Posterior cingulate gyrus (tissue), 11 donors: ENCODE measurements around the gene P2RY8.

Experiments used
- DNase-seq, 10 donors: peaks; one replicate each; pipeline versions ENCODE4 v3.0.0 to v3.0.0-alpha.2; 2020 to 2021; ENCODE audit warnings: mixed read lengths in 3 of 10
- intact Hi-C: fragments of 100-400 bp; cut with DNase I; formaldehyde crosslinking; loops from one replicate; pipeline ENCODE4 v1.15.1; 2023

Gene P2RY8

DNA sequence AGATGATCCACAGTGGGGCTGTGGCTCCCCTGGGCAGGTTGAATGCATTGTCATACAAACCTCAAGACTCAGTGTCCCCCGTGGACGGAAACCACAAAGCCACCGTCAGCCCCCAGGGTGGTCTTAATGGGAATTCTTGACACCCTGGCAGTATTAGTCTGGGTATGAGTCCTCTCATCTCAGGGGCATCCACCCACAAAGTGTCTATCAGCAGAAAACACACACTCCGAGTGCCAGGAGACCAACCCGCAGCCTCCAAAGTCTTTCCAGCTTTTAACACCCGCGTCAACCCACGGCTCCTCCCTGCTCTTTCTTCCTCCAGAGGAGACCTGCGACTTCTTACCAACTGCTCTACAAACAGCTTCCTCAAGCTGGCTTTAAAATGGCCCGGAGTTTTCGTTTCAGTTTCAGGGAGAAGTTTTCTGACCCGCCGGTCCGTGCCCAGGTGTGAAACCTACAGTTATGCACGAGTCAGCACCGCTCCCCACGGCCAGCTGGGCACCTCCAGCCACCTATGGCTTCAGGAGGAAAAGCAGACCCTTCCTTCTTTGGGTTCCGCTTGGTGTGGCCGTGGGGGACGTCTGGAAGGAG is 69.9 kb downstream of the P2RY8 start:
- intact Hi-C loops, result no loop called here
- no peak for DNase-seq

DNA sequence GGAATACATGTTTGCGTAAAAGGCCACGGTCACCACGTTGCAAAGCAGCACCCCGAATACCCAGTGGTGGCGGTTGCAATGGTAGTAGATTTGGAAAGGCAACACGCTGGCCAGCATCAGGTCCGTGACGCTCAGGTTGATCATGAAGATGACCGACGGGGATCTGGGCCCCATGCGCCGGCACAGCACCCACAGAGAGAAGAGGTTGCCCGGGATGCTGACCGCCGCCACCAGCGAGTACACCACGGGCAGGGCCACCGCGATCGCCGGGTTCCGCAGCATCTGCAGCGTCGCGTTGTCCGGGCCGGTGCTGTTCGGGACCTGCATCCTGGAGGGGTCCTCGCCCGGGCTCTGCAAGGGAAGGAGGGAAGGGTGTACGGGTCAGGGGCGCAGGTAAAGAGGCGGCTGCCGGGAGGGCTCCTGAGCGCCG is 70.7 kb downstream of the P2RY8 start:
- DNase-seq, result no peak
- intact Hi-C loops, result no loop called here

DNA sequence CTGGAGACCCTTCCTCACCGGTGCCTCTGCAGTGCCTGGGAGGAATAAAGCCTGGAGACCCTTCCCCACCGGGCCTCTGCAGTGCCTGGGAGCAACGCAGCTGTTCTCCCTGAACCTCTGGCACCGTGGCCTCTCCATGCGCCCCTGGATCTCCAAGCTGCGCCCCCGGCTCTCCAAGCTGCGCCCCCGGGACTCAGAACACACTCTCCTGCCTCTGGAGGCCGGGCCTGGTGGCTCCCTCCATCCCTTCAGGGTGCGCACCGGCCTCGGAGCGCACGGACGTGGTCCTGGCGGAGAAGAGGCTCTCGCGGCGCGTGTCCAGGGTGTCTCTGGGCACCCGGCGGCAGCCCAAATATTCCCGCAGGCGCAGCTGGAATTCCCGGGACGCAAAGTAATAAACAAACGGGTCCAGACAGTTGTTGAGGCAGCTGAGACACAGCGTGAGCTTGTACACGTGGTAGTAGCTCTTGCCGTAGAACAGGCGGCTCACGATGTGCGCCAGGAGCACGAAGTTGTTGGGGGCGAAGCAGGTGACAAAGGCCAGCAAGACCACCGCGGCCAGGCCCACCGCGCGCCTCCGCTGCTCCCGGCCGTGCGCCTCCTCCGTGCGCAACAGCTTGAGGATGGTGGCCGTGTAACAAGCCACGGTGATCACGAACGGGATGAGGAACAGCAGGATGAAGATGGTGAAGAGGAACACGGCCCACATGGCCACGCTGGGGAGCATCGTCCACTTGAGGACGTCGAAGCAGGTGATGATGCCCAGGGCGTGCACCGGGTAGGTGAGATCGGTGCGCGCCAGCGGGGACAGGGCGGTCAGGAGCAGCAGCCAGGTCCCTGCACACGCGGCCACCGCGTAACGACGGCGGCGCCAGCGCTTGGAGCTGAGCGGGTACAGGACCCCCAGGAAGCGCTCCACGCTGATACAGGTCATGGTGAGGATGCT is 71.4 kb downstream of the P2RY8 start:
- no peak for DNase-seq
- intact Hi-C loops, result no loop called here

DNA sequence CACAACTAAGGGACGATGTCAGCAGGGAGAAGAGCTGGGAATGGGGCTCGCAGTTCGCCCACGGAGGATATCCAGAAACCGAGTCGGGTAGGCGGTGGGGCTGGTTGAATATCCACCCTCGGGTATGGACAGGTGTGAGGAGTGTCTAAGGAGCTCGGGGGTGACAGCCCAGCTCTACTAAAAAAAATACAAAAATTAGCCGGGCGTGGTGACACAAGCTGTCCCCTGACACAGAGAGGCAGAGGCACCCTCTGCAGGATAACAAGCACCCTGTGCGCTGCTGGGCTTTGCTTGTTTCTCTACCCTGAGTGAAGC is 72.1 kb downstream of the P2RY8 start:
- DNase-seq, result no peak
- intact Hi-C loops, result no loop called here

DNA sequence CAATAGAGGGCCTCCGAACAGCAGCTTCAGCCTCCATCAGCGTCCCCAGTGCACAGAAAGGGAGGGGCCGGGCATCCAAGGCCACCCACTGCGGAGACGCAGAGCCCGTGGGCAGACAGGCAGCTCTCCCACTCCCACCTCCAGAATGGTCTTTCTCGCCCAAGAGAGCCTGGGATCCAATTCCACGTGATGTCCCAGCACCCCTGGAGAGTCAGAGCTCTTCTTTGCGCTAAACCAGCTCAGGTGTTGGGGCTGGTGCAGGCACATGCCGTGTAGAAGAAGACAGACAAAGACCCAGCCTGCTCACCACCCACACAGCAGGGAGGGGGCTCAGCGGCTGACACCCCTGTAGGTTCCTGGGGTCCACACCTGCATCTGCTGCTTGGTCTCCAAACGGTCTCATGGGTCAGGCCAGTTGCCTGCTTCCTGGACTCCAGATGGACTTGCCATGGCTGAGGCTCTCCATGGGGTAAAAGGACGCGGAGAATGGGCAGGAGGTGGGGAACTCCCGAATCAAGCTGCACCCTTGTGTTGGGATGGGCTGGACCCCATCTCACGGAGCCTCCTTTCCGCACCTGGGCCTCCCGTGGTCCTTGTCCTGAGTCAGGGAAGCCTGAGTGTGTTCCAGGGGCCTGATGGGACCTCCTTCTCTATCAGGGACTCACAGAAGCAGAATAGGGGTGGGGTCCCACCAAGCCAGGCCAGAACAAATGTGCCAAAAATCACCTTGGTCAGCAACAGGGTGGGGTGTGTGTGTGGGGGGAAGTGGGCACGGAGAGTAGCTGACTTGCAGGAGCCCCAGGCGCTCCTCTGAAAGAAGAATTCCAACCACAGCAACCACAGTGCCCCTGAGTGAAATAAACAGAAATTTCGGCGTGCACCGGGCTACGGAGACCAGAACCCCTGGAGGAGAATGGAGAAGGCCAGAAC is 72.7 kb downstream of the P2RY8 start:
- peak in 1 of 10 donors; percentile 54 for DNase-seq
- intact Hi-C loops, result no loop called here

DNA sequence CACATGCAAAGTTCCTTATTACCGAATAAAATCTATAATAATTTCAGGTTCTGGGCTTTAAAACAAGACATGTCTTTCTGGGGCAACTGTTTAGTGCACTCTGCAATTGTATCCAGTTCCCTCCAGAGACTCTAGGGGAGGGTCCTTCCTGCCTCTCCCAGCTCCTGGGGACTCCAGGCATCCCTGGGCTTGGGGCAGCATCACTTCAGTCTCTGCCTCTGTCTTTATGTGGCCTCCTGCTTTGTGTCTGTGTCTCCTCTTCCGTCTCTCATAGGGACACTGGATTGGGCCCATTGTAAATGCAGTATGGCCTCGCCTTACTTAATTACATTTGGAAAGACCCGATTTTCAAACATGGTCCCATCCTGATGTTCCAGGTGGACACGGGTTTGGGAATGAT is 73.4 kb downstream of the P2RY8 start:
- DNase-seq, result no peak
- intact Hi-C loops, result no loop called here

DNA sequence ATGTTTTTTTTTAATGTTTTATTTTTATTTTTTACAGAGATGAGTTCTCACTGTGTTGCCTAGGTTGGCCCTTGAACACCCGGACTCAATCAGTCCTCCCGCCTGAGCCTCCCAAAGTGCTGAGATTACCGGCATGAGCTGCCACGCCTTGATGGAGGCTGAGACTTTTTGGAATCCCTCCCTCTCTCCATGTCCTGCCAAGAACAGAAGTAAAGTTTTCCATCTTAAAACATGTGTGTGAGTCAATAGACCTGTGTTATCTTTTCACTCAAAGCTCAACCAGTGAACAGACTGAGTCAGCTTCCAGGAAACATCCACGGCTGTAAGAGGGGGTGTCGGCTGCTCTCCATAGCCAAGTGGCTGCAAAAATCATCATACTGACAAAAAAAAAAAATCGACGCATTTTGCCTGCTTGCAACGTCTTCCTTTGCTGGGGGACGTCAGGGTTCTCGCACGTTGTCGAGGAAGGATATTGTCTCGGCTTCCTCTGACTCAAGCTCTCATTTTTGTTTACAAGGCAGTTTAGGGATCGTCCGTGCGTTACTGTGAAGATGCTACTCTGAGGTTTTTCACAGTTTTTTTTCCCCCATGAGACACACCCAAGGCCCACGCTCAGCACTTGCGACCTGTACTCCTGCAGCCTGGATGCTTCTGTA is 74.3 kb downstream of the P2RY8 start:
- DNase-seq, result peak in 1 of 10 donors; percentile 40
- intact Hi-C loops, result no loop called here

DNA sequence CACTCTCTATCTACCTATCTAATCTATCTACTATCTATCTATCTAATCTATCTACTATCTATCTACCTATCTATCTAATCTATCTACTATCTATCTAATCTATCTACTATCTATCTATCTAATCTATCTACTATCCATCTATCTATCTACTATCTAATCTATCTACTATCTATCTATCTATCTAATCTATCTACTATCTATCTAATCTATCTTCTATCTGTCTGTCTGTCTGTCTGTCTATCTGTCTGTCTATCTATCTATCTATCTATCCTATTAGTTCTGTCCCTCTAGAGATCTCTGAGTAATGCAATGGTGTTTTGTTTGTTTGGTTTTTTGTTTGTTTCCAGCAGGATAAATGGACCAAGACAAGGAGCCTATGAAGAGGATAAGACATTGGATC is 74.9 kb downstream of the P2RY8 start:
- intact Hi-C loops, result no loop called here
- no peak for DNase-seq

DNA sequence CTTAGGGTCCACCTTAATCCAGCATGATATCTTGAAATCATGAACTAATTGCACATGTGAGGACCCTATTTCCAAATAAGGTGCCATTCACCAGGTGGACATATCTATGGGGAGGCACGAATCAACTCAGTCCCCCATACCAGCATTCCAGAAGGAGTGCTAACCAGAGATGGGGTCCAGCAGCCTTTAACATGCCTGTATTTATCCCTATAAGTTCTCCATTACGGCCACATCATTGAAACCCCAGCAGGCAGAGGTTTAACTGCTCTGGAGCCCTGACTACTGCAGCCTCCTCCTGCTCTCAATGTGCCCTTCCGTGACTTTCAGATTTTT is 81.1 kb downstream of the P2RY8 start:
- no peak for DNase-seq
- intact Hi-C loops, result loop anchor here (2.0 to 10.0 kb wide), 2 partner anchors 1137 to 1359 kb away; no protein-coding TSS in a partner anchor

DNA sequence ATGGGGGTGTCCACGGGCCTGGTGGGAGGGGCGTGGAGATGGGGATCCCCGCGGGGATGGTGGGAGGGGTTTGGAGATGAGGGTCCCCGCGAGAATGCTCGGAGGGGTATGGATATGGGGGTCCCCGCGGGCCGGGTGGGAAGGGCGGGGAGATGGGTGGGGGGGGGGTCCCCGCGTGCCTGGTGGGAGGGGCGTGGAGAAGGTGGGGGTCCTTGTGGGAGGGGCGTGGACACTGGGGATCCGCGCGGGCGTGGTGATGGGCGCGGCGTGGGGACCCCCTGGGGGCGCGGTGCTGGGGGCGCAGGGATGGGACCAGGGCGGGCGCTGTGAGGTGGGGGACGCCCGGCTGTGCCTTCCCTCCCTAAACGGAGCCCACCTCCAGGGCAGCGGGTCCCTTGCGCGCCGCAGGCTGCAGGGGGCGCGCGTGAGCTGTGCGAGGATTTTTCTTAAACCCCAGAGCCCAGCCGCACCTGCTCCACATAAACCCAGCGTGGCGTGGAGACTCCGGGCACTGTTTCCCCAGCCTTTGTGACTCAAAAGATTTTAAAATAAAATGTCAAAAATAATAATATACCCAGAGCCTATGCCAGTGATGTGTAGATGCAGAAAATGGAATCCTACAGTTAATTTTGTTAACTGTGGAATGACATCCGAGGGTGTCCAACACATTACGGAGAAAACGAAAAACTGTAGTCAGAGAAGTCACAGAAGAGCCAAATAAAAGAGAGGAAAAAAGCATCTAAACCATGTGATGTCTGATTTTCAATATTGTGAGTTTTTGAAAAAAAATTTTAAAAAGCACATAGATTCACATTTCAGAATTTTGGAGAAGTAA is 82.8 kb downstream of the P2RY8 start:
- intact Hi-C loops, result loop anchor here (1.0 to 10.0 kb wide), 4 partner anchors 62 to 1361 kb away; partner anchors contain the start of genes AKAP17A and SLC25A6
- DNase-seq, result peak; percentile 62 to 95 (median 82)

DNA sequence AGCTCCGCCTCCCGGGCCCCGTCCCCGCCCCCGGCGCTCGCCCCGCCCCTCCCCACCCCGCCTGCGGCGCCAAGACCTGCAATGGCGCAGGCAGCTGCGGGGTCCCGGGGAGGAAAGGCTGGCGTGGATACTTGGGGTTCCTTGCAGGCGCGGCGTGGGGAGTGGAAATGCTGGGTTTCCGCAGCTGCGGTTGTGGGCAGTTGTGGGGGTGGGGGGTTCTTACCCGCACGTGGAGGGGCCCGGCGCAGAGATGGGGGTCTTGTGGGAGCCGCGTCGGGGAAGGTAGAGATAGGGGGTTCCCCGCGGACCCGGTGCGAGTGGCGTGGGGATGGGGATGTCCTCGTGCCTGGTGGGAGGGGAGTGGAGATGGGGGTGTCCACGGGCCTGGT is 83.6 kb downstream of the P2RY8 start:
- intact Hi-C loops, result loop anchor here (1.0 to 10.0 kb wide), 3 partner anchors 61 to 1361 kb away; partner anchors contain the start of genes AKAP17A and SLC25A6
- no peak for DNase-seq

DNA sequence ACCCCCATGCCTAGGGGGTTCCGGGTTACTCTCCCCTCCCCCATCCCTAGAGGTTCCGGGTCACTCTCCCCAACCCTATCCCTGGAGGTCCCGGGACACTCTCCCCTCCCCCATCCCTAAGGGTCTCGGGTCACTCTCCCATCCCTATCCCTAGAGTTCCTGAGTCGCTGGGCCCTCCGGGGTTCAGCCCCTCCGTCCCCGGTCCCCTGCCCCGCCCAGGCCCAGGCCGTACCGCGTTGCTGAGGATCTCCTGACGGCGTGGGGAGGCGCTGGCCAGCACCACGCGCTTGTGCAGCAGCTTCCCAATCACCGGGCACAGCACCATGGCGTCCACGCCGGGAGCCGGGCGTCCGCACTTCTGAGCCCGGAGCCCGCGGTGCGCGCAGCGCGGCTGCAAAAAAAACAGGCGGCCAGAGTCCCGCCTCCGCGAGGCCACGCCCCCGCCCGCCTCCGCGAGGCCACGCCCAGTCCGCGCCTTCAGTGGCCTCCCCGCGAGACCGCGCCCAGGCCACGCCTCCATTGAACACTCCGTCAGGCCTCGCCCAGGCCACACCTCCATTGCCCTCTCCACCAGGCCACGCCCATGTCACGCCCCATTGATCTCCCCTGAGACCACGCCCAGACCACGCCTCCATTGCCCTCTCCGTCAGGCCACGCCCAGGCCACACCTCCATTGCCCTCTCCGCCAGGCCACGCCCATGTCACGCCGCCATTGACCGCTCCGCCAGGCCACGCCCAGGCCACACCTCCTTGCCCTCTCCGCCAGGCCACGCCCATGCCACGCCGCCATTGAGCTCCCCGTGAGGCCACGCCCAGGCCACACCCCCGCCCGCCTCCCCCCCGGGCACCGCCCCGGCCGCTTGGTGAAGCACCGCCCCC is 84.2 kb downstream of the P2RY8 start, which contains the start of gene ASMTL:
Gene ASMTL (minus strand): TSS at position 394 of the 879 bp plus-strand sequence. CDS start 69 bp downstream, at position 325.
- DNase-seq, result peak; percentile 99 to 100 (median 100)
- intact Hi-C loops, result loop anchor here (1.0 to 10.0 kb wide), 3 partner anchors 60 to 1362 kb away; partner anchors contain the start of genes AKAP17A and SLC25A6

DNA sequence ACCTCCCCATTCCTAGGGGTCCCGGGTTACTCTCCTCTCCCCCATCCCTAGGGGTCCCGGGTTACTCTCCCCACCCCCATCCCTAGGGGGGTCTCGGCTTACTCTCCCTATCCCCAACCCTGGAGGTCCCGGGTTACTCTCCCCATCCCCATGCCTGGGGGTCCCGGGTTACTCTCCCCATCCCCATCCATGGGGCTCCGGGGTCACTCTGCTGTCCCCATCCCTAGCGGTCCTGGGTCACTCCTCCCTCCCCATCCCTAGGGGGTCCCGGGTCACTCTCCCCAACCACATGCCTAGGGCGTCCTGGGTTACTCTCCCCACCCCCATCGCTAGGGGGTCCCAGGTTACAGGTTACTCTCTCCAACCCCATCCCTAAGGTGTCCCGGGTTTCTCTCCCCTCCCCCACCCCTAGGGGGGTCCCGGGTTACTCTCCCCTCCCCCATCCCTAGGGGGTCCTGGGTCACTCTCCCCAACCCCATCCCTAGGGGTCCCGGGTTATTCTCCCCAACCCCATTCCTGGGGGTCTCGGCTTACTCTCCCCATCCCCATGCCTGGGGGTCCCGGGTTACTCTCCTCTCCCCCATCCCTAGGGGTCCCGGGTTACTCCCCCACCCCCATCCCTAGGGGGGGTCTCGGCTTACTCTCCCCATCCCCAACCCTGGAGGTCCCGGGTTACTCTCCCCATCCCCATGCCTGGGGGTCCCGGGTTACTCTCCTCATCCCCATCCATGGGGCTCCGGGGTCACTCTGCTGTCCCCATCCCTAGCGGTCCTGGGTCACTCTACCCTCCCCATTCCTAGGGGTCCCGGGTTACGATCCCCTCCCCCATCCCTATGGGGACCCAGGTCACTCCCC is 85.1 kb downstream of the P2RY8 start:
- DNase-seq, result peak in 1 of 10 donors; percentile 88
- intact Hi-C loops, result loop anchor here (5.0 to 10.0 kb wide), 2 partner anchors 140 to 1363 kb away; partner anchors contain the start of gene AKAP17A

DNA sequence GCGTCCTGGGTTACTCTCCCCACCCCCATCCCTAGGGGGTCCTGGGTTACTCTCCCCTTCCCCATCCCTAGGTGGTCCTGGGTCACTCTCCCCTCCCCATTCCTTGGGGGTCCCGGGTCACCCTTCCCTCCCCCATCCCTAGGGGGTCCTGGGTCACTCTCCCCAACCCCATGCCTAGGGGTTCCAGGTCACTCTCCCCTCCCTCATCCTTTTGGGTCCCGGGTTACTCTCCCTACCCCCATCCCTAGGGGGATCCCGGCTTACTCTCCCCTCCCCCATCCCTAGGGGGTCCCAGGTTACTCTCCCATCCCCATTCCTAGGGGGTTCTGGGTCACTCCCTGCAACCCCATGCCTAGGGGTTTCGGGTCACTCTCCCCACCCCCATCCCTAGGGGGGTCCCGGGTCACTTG is 85.7 kb downstream of the P2RY8 start:
- intact Hi-C loops, result loop anchor here (5.0 to 10.0 kb wide), 2 partner anchors 141 to 1364 kb away; partner anchors contain the start of gene AKAP17A
- DNase-seq, result no peak

DNA sequence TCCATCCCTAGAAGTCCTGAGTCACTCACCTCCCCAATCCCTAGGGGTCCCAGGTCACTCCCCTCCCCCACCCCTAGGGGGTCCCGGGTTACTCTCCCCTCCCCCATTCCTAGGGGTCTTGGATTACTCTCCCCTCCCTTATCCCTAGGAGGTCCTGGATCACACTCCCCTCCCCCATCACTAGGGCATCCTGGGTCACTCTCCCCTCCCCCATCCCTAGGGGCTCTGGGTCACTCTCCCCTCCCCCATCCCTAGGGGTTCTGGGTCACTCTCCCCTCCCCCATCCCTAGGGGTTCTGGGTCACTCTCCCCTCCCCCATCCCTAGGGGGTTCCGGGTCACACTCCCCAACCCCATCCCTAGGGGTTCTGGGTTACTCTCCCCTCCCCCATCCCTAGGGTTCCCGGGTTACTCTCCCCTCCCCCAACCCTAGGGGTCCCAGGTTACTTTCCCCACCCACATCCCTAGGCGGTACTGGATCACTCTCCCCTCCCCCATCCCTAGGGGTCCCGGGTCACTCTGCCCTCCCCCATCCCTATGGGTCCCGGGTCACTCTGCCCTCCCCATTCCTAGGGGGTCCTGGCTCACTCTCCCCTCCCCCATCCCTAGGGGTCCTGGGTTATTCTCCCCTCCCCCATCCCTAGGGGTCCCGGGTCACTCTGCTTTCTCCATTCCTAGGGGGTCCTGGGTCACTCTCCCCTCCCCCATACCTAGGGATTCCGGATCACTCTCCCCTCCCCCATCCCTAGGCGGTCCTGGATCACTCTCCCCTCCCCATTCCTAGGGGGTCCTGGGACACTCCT is 86.4 kb downstream of the P2RY8 start:
- DNase-seq, result no peak
- intact Hi-C loops, result loop anchor here (5.0 to 10.0 kb wide), 2 partner anchors 142 to 1364 kb away; partner anchors contain the start of gene AKAP17A

DNA sequence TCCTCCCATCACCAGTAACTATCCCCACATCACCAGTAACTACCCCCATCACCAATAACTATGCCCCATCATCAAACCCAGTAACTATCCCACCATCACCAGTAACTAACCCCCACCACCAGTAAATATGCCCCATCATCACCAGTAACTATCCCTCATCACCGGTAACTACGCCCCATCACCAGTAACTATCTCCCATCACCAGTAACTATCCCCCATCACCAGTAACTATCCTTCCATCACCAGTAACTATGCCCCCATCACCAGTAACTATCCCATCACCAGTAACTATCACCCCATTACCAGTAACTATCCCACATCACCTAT is 87.2 kb downstream of the P2RY8 start:
- no peak for DNase-seq
- intact Hi-C loops, result loop anchor here (5.0 to 10.0 kb wide), 2 partner anchors 143 to 1365 kb away; partner anchors contain the start of gene AKAP17A
